Natural killer cell treated with Interleukin-12 subunit alpha and Interleukin-12 subunit beta and Interleukin-15 and Interleukin-18, amount 100 ng/mL, for 72 hours (primary cell): ENCODE results near the gene R3HDM2. TPM values are rescaled to one million over a fixed set of nuclear protein-coding genes. Genes with fewer than 3 reads are reported as not detected.
A peak's percentile ranks its signal among the peaks of the same experiment; 100 is the strongest.
"Not testable (repeated sequence)": the region's sequence is repeated elsewhere in the genome, so short reads cannot be mapped to it uniquely, and the experiment has no call there.

Experiments
- ATAC-seq, 2 donors: fragments of 150-1000 bp; cut with Tn5 transposase in 1 of 2; sonication (Bioruptor Pico), chemical (Tn5 transposase) in 1 of 2; 2 replicates each; pipeline ENCODE4 v1.10.0; 2021
- DNase-seq: peaks from one replicate; pipeline ENCODE4 v3.0.0; 2022; ENCODE audit warnings: low spot score
- H3K27ac Mint-ChIP-seq, 2 donors: 1 replicate in 1 of 2; 2 replicates in 1 of 2; pipeline ENCODE4 v1.8.0; 2022; ENCODE audit warnings: mixed read lengths in 2 of 2, mild to moderate bottlenecking in 1 of 2, moderate library complexity in 1 of 2
- H3K27me3 Mint-ChIP-seq, 2 donors: 1 replicate in 1 of 2; 2 replicates in 1 of 2; pipeline ENCODE4 v1.8.0; 2022; ENCODE audit warnings: mixed read lengths in 2 of 2
- H3K36me3 Mint-ChIP-seq: one replicate; pipeline ENCODE4 v1.8.0; 2022; ENCODE audit warnings: mixed read lengths
- H3K4me1 Mint-ChIP-seq, 2 donors: 1 replicate in 1 of 2; 2 replicates in 1 of 2; pipeline ENCODE4 v1.8.0; 2022; ENCODE audit warnings: low read depth in 2 of 2, mixed read lengths in 2 of 2, mild to moderate bottlenecking in 1 of 2
- H3K4me3 Mint-ChIP-seq: one replicate; pipeline ENCODE4 v1.8.0; 2022; ENCODE audit warnings: mixed read lengths
- H3K9me3 Mint-ChIP-seq: 2 replicates; pipeline ENCODE4 v1.8.0; 2022; ENCODE audit warnings: mixed read lengths
- total RNA-seq, 2 donors: library from RNA; stranded (reverse); gene quantifications; one replicate each; pipeline ENCODE4 v1.2.3, GENCODE V29; 2022

Gene R3HDM2
- total RNA-seq, 2 donors from 2014 or later, result 55.4 to 57.2 TPM

- no peak overlapping the region for H3K27ac Mint-ChIP-seq
- no peaks in the 10 kb centered on the region for H3K27me3 Mint-ChIP-seq
- H3K36me3 Mint-ChIP-seq, result peaks cover 5% of the 10 kb centered on the region
- no peak for ATAC-seq
- DNase-seq, result no peak
- H3K4me1 Mint-ChIP-seq, result peaks cover 0 to 9% of the 10 kb centered on the region in 2 donors
- H3K9me3 Mint-ChIP-seq, result no peaks in the 10 kb centered on the region
- no peak overlapping the region for H3K4me3 Mint-ChIP-seq
These were observed 46.4 kb downstream of the R3HDM2 start for GRCh38 chr12:57384478-57384877.

- ATAC-seq (no peak), DNase-seq (no peak)
- H3K36me3 Mint-ChIP-seq, result no peaks in the 10 kb centered on the region
- no peaks in the 10 kb centered on the region for H3K9me3 Mint-ChIP-seq
- peaks cover 0 to 13% of the 10 kb centered on the region in 2 donors for H3K4me1 Mint-ChIP-seq
- H3K27ac Mint-ChIP-seq, result no peak overlapping the region
- H3K27me3 Mint-ChIP-seq, result no peaks in the 10 kb centered on the region
- no peak overlapping the region for H3K4me3 Mint-ChIP-seq
These were observed 49.1 kb downstream of the R3HDM2 start for GRCh38 chr12:57381693-57382220.

GRCh38 chr12:57380300-57380699, 50.5 kb downstream of the R3HDM2 start:
- H3K4me3 Mint-ChIP-seq, result no peak overlapping the region
- H3K4me1 Mint-ChIP-seq, result peaks cover 0 to 11% of the 10 kb centered on the region in 2 donors
- no peaks in the 10 kb centered on the region for H3K27me3 Mint-ChIP-seq
- no peaks in the 10 kb centered on the region for H3K9me3 Mint-ChIP-seq
- no peaks in the 10 kb centered on the region for H3K36me3 Mint-ChIP-seq
- ATAC-seq (no peak), DNase-seq (no peak)
- H3K27ac Mint-ChIP-seq, result peak overlapping the region in 1 of 2 donors; percentile 37

- no peaks in the 10 kb centered on the region for H3K9me3 Mint-ChIP-seq
- H3K27ac Mint-ChIP-seq, result no peak overlapping the region
- no peak overlapping the region for H3K4me3 Mint-ChIP-seq
- no peaks in the 10 kb centered on the region for H3K27me3 Mint-ChIP-seq
- no peak for DNase-seq
- no peak for ATAC-seq
- H3K4me1 Mint-ChIP-seq, result peaks cover 0 to 11% of the 10 kb centered on the region in 2 donors
- no peaks in the 10 kb centered on the region for H3K36me3 Mint-ChIP-seq
These were observed 53.6 kb downstream of the R3HDM2 start for GRCh38 chr12:57377103-57377840.

DNA sequence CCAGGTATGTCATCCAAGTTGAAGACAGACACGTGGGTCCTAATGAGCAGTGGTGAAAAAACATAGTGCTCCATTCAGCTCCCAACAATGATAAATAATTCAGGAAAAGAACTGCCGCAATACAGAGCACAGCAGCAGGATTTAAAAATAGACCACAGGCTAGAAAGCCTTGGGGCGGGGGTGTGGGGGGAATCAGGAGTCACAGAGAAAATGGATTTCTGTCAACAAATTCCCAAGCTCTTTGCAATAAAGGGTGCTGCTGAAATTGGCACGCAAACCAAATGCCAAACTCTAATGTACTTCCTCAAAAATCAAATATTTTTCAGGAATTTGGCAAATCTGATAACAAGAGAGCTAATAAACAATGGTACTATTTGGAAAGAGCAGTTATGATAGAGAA, 58.6 kb downstream of the R3HDM2 start:
- no peak for DNase-seq
- H3K9me3 Mint-ChIP-seq, result no peaks in the 10 kb centered on the region
- H3K27ac Mint-ChIP-seq, result no peak overlapping the region
- H3K4me1 Mint-ChIP-seq, result peaks cover 0 to 9% of the 10 kb centered on the region in 2 donors
- H3K36me3 Mint-ChIP-seq, result peaks cover 4% of the 10 kb centered on the region
- no peak overlapping the region for H3K4me3 Mint-ChIP-seq
- no peak for ATAC-seq
- H3K27me3 Mint-ChIP-seq, result no peaks in the 10 kb centered on the region

- Mint-ChIP-seq H3K9me3 (no peaks in the 10 kb centered on the region), H3K27me3 (no peaks in the 10 kb centered on the region), H3K4me1 (peaks cover 0 to 8% of the 10 kb centered on the region in 2 donors), H3K27ac (no peak overlapping the region), H3K36me3 (peaks cover 16% of the 10 kb centered on the region), H3K4me3 (no peak overlapping the region)
- DNase-seq (no peak), ATAC-seq (no peak)
These were observed 60.1 kb downstream of the R3HDM2 start for GRCh38 chr12:57370696-57371095.

GRCh38 chr12:57370072-57370471, 60.8 kb downstream of the R3HDM2 start:
- ATAC-seq, result no peak
- H3K27me3 Mint-ChIP-seq, result no peaks in the 10 kb centered on the region
- H3K27ac Mint-ChIP-seq, result no peak overlapping the region
- no peak for DNase-seq
- H3K36me3 Mint-ChIP-seq, result peaks cover 16% of the 10 kb centered on the region
- H3K4me3 Mint-ChIP-seq, result no peak overlapping the region
- no peaks in the 10 kb centered on the region for H3K9me3 Mint-ChIP-seq
- H3K4me1 Mint-ChIP-seq, result peaks cover 0 to 8% of the 10 kb centered on the region in 2 donors

DNA sequence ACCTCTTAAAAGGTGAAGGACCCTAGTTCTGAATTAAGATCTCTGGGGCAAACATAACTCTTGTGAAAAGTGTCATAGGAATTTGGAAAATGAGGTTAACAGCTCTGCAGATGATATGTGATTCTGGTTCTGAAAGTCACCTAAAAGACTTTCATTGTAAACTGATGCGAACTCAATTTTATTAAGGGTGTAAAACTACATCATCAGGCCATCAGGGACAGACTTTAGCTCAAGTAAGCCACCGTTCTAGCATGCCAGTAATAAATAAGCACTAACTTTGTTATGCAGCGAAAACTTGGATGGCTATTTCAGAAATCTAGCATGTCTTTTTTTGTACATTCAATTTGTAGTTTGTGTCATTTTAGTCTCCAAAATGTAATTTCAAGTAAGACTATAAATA, 61.6 kb downstream of the R3HDM2 start:
- Mint-ChIP-seq H3K36me3 (peaks cover 16% of the 10 kb centered on the region), H3K27me3 (no peaks in the 10 kb centered on the region), H3K4me1 (peaks cover 0 to 8% of the 10 kb centered on the region in 2 donors), H3K27ac (no peak overlapping the region), H3K4me3 (no peak overlapping the region), H3K9me3 (no peaks in the 10 kb centered on the region)
- DNase-seq (no peak), ATAC-seq (no peak)

GRCh38 chr12:57368349-57369095, 62.3 kb downstream of the R3HDM2 start:
- peaks cover 0 to 8% of the 10 kb centered on the region in 2 donors for H3K4me1 Mint-ChIP-seq
- no peak for ATAC-seq
- H3K27me3 Mint-ChIP-seq, result no peaks in the 10 kb centered on the region
- H3K36me3 Mint-ChIP-seq, result peaks cover 16% of the 10 kb centered on the region
- no peak for DNase-seq
- H3K4me3 Mint-ChIP-seq, result no peak overlapping the region
- H3K27ac Mint-ChIP-seq, result no peak overlapping the region
- no peaks in the 10 kb centered on the region for H3K9me3 Mint-ChIP-seq

DNA sequence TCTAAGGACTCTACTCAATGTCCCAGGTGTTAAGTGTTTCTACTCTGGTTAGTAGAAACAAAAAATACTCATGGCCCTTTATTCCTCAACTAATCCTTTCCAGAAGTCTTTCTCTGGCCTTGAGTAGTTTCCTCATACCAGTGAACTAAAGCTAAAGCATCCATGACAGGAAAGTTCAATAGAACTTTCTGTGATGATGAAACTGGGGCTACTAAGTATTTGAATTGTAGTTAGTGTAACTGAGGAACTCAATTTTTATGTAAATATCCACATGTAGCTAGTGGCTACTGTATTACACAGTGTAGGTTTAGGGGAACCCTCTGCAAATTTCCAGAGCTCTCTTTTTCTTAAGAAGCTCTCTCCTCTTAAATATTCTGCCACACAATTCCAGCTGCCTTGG, 63.7 kb downstream of the R3HDM2 start:
- ATAC-seq, result no peak
- peaks cover 0 to 8% of the 10 kb centered on the region in 2 donors for H3K4me1 Mint-ChIP-seq
- H3K27me3 Mint-ChIP-seq, result no peaks in the 10 kb centered on the region
- no peak for DNase-seq
- H3K27ac Mint-ChIP-seq, result no peak overlapping the region
- H3K9me3 Mint-ChIP-seq, result no peaks in the 10 kb centered on the region
- no peak overlapping the region for H3K4me3 Mint-ChIP-seq
- H3K36me3 Mint-ChIP-seq, result peaks cover 16% of the 10 kb centered on the region

GRCh38 chr12:57366315-57366714, 64.5 kb downstream of the R3HDM2 start:
- Mint-ChIP-seq H3K27ac (no peak overlapping the region), H3K4me3 (no peak overlapping the region), H3K27me3 (no peaks in the 10 kb centered on the region), H3K36me3 (peaks cover 16% of the 10 kb centered on the region), H3K4me1 (peaks cover 0 to 4% of the 10 kb centered on the region in 2 donors), H3K9me3 (no peaks in the 10 kb centered on the region)
- ATAC-seq (no peak), DNase-seq (no peak)

DNA sequence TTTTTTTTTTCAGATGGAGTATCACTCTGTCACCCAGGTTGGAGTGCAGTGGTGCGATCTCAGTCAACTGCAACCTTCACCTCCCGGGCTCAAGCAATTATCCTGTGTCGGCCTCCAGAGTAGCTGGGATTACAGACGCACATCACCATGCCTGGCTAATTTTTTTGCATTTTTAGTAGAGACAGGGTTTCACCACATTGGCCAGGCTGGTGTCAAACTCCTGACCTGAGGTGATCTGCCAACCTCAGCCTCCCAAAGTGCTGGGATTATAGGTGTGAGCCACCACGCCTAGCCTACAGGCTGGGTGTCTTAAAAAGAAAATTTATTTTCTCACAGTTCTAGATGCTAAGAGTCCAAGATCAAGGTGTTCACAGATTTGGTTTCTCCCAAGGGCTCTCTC, 66.7 kb downstream of the R3HDM2 start:
- ATAC-seq, H3K4me3 Mint-ChIP-seq, H3K9me3 Mint-ChIP-seq, H3K27ac Mint-ChIP-seq, H3K27me3 Mint-ChIP-seq, DNase-seq, H3K4me1 Mint-ChIP-seq: not testable (repeated sequence)
- peaks cover 16% of the 10 kb centered on the region for H3K36me3 Mint-ChIP-seq

DNA sequence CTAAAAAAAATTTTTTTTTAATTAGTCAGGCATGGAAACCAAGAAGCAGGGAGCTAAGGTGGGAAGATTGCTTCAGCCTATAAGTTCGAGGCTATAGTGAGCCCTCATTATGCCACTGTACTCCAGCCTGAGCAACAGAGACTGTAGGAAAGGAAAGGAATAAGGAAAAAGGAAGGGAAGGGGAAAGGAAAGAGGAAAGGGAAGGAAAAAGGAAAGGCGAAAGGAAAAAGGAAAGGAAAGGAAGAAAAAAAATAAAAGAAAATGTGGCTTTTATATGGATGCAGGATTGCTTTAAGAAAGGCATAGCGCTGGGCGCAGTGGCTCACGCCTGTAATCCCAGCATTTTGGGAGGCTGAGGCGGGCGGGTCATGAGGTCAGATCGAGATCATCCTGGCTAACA, 70.4 kb downstream of the R3HDM2 start:
- no peak for ATAC-seq
- Mint-ChIP-seq H3K4me1 (no peaks in the 10 kb centered on the region), H3K27me3 (no peaks in the 10 kb centered on the region), H3K36me3 (no peaks in the 10 kb centered on the region), H3K4me3 (no peak overlapping the region), H3K27ac (peak overlapping the region in 1 of 2 donors; percentile 50), H3K9me3 (no peaks in the 10 kb centered on the region)
- DNase-seq, result no peak

GRCh38 chr12:57358646-57359045, 72.2 kb downstream of the R3HDM2 start:
- no peaks in the 10 kb centered on the region for H3K27me3 Mint-ChIP-seq

More at GRCh38 chr12:57358646-57359045, 72.2 kb downstream of the R3HDM2 start:
- Mint-ChIP-seq H3K36me3 (no peaks in the 10 kb centered on the region), H3K4me3 (no peak overlapping the region), H3K27ac (no peak overlapping the region), H3K9me3 (no peaks in the 10 kb centered on the region), H3K4me1 (no peaks in the 10 kb centered on the region)
- DNase-seq (no peak), ATAC-seq (no peak)
